IMR-90 (cell line): ENCODE data around the gene CHD2.

Experiments
- MAZ ChIP-seq: IDR thresholded peaks from 2 replicates; pipeline ENCODE4 v1.6.1; 2012; ENCODE audit warnings: low read depth, mild to moderate bottlenecking, low read length, improper control_type of control experiment, moderate library complexity, borderline replicate concordance
- MXI1 ChIP-seq: IDR thresholded peaks from 2 replicates; pipeline ENCODE4 v1.6.1; 2012; ENCODE audit warnings: low read depth, mild to moderate bottlenecking, low read length, moderate library complexity, borderline replicate concordance
- POLR2A ChIP-seq: IDR thresholded peaks from 2 replicates; pipeline ENCODE4 v1.6.1; 2012; ENCODE audit warnings: mild to moderate bottlenecking, low read depth, low read length
- RAD21 ChIP-seq: IDR thresholded peaks from 2 replicates; pipeline ENCODE4 v1.6.1; 2012; ENCODE audit warnings: low read length, improper control_type of control experiment
- RCOR1 ChIP-seq: IDR thresholded peaks from 2 replicates; pipeline ENCODE4 v1.6.1; 2012; ENCODE audit warnings: mild to moderate bottlenecking, low read length, improper control_type of control experiment; ENCODE audit not compliant: insufficient replicate concordance
- SMC3 ChIP-seq: fragments of 150-350 bp; IDR thresholded peaks from 2 replicates; pipeline ENCODE4 v1.6.1; 2016; ENCODE audit warnings: low read depth, mild to moderate bottlenecking, antibody characterized with exemption, low read length, moderate library complexity
- TF ChIP-seq, protein P1 (sequence below): conservative IDR thresholded peaks from 2 replicates; pipeline ENCODE4 v1.5.1; 2012; ENCODE audit warnings: mild to moderate bottlenecking, low read depth, low read length, improper control_type of control experiment
- TF ChIP-seq, protein P2 (sequence below): fragments of 150-350 bp; IDR thresholded peaks from 2 replicates; pipeline ENCODE4 v1.6.1; 2017; ENCODE audit warnings: mild to moderate bottlenecking, antibody characterized with exemption, low read length, low read depth
- TF ChIP-seq, protein P3 (sequence below): fragments of 150-350 bp; IDR thresholded peaks from 2 replicates; pipeline ENCODE4 v1.6.1; 2016; ENCODE audit warnings: low read depth, mild to moderate bottlenecking, low read length, moderate library complexity, borderline replicate concordance

DNA sequence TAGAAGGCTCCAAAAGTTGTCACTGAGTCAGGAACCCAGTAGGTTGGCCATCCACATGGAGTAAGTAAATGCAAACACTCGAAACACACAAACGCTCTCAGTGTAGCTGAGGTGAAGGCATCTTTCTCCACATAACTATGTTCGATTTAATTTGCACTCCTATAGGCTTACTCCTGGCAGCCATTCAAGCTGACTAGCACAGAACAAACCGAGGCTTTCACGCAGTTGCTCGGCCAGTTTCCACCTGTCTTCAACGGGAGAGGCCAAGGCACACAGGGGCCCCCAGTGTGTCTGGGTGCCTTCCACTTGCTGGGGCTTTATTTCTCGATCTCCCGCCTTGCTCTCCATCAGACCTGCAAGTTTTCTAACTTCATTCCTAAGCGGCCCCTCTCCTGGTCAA lies 170.0 kb downstream of the CHD2 start:
- TF ChIP-seq, protein P1, sequence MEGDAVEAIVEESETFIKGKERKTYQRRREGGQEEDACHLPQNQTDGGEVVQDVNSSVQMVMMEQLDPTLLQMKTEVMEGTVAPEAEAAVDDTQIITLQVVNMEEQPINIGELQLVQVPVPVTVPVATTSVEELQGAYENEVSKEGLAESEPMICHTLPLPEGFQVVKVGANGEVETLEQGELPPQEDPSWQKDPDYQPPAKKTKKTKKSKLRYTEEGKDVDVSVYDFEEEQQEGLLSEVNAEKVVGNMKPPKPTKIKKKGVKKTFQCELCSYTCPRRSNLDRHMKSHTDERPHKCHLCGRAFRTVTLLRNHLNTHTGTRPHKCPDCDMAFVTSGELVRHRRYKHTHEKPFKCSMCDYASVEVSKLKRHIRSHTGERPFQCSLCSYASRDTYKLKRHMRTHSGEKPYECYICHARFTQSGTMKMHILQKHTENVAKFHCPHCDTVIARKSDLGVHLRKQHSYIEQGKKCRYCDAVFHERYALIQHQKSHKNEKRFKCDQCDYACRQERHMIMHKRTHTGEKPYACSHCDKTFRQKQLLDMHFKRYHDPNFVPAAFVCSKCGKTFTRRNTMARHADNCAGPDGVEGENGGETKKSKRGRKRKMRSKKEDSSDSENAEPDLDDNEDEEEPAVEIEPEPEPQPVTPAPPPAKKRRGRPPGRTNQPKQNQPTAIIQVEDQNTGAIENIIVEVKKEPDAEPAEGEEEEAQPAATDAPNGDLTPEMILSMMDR, result no peak
- TF ChIP-seq, protein P2, sequence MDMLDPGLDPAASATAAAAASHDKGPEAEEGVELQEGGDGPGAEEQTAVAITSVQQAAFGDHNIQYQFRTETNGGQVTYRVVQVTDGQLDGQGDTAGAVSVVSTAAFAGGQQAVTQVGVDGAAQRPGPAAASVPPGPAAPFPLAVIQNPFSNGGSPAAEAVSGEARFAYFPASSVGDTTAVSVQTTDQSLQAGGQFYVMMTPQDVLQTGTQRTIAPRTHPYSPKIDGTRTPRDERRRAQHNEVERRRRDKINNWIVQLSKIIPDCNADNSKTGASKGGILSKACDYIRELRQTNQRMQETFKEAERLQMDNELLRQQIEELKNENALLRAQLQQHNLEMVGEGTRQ, result no peak
- TF ChIP-seq RCOR1 (no peak), POLR2A (no peak), RAD21 (no peak), MAZ (no peak), SMC3 (no peak), MXI1 (no peak)
- TF ChIP-seq, protein P3, sequence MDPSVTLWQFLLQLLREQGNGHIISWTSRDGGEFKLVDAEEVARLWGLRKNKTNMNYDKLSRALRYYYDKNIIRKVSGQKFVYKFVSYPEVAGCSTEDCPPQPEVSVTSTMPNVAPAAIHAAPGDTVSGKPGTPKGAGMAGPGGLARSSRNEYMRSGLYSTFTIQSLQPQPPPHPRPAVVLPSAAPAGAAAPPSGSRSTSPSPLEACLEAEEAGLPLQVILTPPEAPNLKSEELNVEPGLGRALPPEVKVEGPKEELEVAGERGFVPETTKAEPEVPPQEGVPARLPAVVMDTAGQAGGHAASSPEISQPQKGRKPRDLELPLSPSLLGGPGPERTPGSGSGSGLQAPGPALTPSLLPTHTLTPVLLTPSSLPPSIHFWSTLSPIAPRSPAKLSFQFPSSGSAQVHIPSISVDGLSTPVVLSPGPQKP, result no peak
